H9 (cell line): Measurements from ENCODE around the gene COL4A2. TPM values are rescaled to one million over a fixed set of nuclear protein-coding genes. Genes with fewer than 3 reads are reported as not detected.

Experiments used
- DNase-seq: peaks from one replicate; pipeline ENCODE4 v3.0.0-alpha.2; 2017
- H2AFZ ChIP-seq: one replicate; pipeline ENCODE4 v1.6.1; 2013; ENCODE audit warnings: mild to moderate bottlenecking, low read length, control low read depth, moderate library complexity
- H2AK5ac ChIP-seq: 2 replicates; pipeline ENCODE4 v1.6.1; 2013; ENCODE audit warnings: low read length, control low read depth, mixed read lengths; ENCODE audit not compliant: insufficient read length
- H2BK120ac ChIP-seq: one replicate; pipeline ENCODE4 v1.6.1; 2013; ENCODE audit warnings: low read depth, mild to moderate bottlenecking, low read length, control low read depth, inconsistent platforms; ENCODE audit not compliant: poor library complexity, severe bottlenecking
- H2BK12ac ChIP-seq: 2 replicates; pipeline ENCODE4 v1.6.1; 2013; ENCODE audit warnings: low read length, control low read depth, mixed read lengths, low read depth; ENCODE audit not compliant: insufficient read length
- H2BK15ac ChIP-seq: 2 replicates; pipeline ENCODE4 v1.6.1; 2013; ENCODE audit warnings: low read depth, low read length, control low read depth
- H2BK20ac ChIP-seq: one replicate; pipeline ENCODE4 v1.6.1; 2013; ENCODE audit warnings: low read depth, mild to moderate bottlenecking, low read length, control low read depth, inconsistent platforms; ENCODE audit not compliant: poor library complexity, severe bottlenecking
- H2BK5ac ChIP-seq: 2 replicates; pipeline ENCODE4 v1.6.1; 2013; ENCODE audit warnings: low read length, control low read depth, mixed read lengths; ENCODE audit not compliant: insufficient read length
- H3K14ac ChIP-seq: 2 replicates; pipeline ENCODE4 v1.6.1; 2013; ENCODE audit warnings: low read length, control low read depth; ENCODE audit not compliant: insufficient read depth
- H3K18ac ChIP-seq: 2 replicates; pipeline ENCODE4 v1.6.1; 2013; ENCODE audit warnings: low read depth, mild to moderate bottlenecking, mixed read lengths, low read length, control low read depth; ENCODE audit not compliant: insufficient read length
- H3K23ac ChIP-seq: 2 replicates; pipeline ENCODE4 v1.6.1; 2013; ENCODE audit warnings: low read length, control low read depth, mixed read lengths, low read depth; ENCODE audit not compliant: insufficient read length
- H3K23me2 ChIP-seq: 2 replicates; pipeline ENCODE4 v1.6.1; 2013; ENCODE audit warnings: low read depth, mild to moderate bottlenecking, mixed read lengths, low read length, control low read depth; ENCODE audit not compliant: insufficient read length, poor library complexity, severe bottlenecking
- H3K27ac ChIP-seq: 2 replicates; pipeline ENCODE4 v1.5.1; 2013; ENCODE audit warnings: low read length, control low read depth, mixed read lengths, low read depth; ENCODE audit not compliant: insufficient read length
- H3K27me3 ChIP-seq: 2 replicates; pipeline ENCODE4 v1.6.1; 2013; ENCODE audit warnings: low read length, control low read depth, inconsistent platforms; ENCODE audit not compliant: insufficient read depth
- H3K4ac ChIP-seq: 2 replicates; pipeline ENCODE4 v1.6.1; 2013; ENCODE audit warnings: low read depth, mild to moderate bottlenecking, control low read depth, inconsistent platforms, low read length, moderate library complexity
- H3K4me1 ChIP-seq: 2 replicates; pipeline ENCODE4 v1.6.1; 2013; ENCODE audit warnings: low read length, control low read depth, inconsistent platforms; ENCODE audit not compliant: insufficient read depth
- H3K4me2 ChIP-seq: 2 replicates; pipeline ENCODE4 v1.6.1; 2013; ENCODE audit warnings: low read length, control low read depth, mixed read lengths; ENCODE audit not compliant: insufficient read length, insufficient read depth
- H3K56ac ChIP-seq: 2 replicates; pipeline ENCODE4 v1.6.1; 2013; ENCODE audit warnings: low read depth, mild to moderate bottlenecking, mixed read lengths, low read length, control low read depth; ENCODE audit not compliant: insufficient read length
- H3K79me1 ChIP-seq: 2 replicates; pipeline ENCODE4 v1.6.1; 2013; ENCODE audit warnings: low read depth, mild to moderate bottlenecking, moderate library complexity, low read length, control low read depth, inconsistent platforms; ENCODE audit not compliant: insufficient read depth, poor library complexity, severe bottlenecking
- H3K79me2 ChIP-seq: 2 replicates; pipeline ENCODE4 v1.6.1; 2013; ENCODE audit warnings: low read length, control low read depth, inconsistent platforms; ENCODE audit not compliant: insufficient read depth
- H3K9ac ChIP-seq: 2 replicates; pipeline ENCODE4 v1.6.1; 2013; ENCODE audit warnings: low read length, control low read depth, mixed read lengths; ENCODE audit not compliant: insufficient read length; ENCODE audit errors: extremely low read depth
- H3K9me3 ChIP-seq: one replicate; pipeline ENCODE4 v1.6.1; 2013; ENCODE audit warnings: low read depth, low read length, inconsistent platforms; ENCODE audit not compliant: control insufficient read depth
- H3T11ph ChIP-seq: one replicate; pipeline ENCODE4 v1.6.1; 2013; ENCODE audit warnings: mild to moderate bottlenecking, low read length, control low read depth, inconsistent platforms
- H4K20me1 ChIP-seq: one replicate; pipeline ENCODE4 v1.6.1; 2013; ENCODE audit not compliant: control insufficient read depth, insufficient read length, insufficient read depth
- H4K5ac ChIP-seq: 2 replicates; pipeline ENCODE4 v1.6.1; 2013; ENCODE audit warnings: low read depth, mild to moderate bottlenecking, mixed read lengths, low read length, control low read depth; ENCODE audit not compliant: insufficient read length
- H4K8ac ChIP-seq: replicated peaks from 2 replicates; pipeline ENCODE4 v1.6.1; 2013; ENCODE audit warnings: low read length, control low read depth, mixed read lengths, low read depth; ENCODE audit not compliant: insufficient read length
- H4K91ac ChIP-seq: 2 replicates; pipeline ENCODE4 v1.6.1; 2013; ENCODE audit warnings: low read depth, mild to moderate bottlenecking, moderate library complexity, mixed read lengths, low read length, control low read depth; ENCODE audit not compliant: insufficient read length
- H3K27ac Mint-ChIP-seq, 3 experiments: 2 replicates in 2 of 3; 3 replicates in 1 of 3; pipeline ENCODE4 v1.8.0; 2020 to 2021; ENCODE audit warnings: mixed read lengths in 3 of 3, mild to moderate bottlenecking in 1 of 3, moderate library complexity in 1 of 3
- H3K27me3 Mint-ChIP-seq: 2 replicates; pipeline ENCODE4 v1.8.0; 2021; ENCODE audit warnings: low read depth, mild to moderate bottlenecking, moderate library complexity, mixed read lengths
- H3K36me3 Mint-ChIP-seq, 3 experiments: 2 replicates in 2 of 3; 3 replicates in 1 of 3; pipeline ENCODE4 v1.8.0; 2020 to 2021; ENCODE audit warnings: low read depth in 3 of 3, mixed read lengths in 3 of 3; ENCODE audit not compliant: insufficient read depth in 1 of 3
- H3K4me1 Mint-ChIP-seq, 2 experiments: 2 replicates each; pipeline ENCODE4 v1.8.0; 2020; ENCODE audit warnings: mixed read lengths in 2 of 2
- H3K4me3 Mint-ChIP-seq, 2 experiments: 2 replicates in 1 of 2; 3 replicates in 1 of 2; pipeline ENCODE4 v1.8.0; 2020 to 2021; ENCODE audit warnings: mild to moderate bottlenecking in 2 of 2, mixed read lengths in 2 of 2, moderate library complexity in 1 of 2
- H3K9me3 Mint-ChIP-seq, 2 experiments: 2 replicates in 1 of 2; 3 replicates in 1 of 2; pipeline ENCODE4 v1.8.0; 2020; ENCODE audit warnings: mild to moderate bottlenecking in 2 of 2, mixed read lengths in 2 of 2, moderate library complexity in 1 of 2
- CTCF ChIP-seq: fragments of 200-600 bp; sonication (generic); conservative IDR thresholded peaks from 3 replicates; pipeline ENCODE4 v1.8.0; 2021; ENCODE audit warnings: antibody characterized with exemption, mild to moderate bottlenecking
- WGBS: extraction: QIAGEN DNeasy Blood & Tissue Kit; methylation state at CpG from one replicate; pipeline ENCODE4 v1.1.7; 2013; ENCODE audit warnings: missing lambda C conversion rate, low lambda C conversion rate, mixed read lengths; ENCODE audit not compliant: insufficient read length; ENCODE audit errors: extremely low coverage; 5-methylcytosine and 5-hydroxymethylcytosine counted together
- total RNA-seq: library from RNA; stranded (reverse); gene quantifications from 2 replicates; pipeline ENCODE4 v1.2.1, GENCODE V29; 2021

COL4A2 gene
- total RNA-seq, 1 experiment from 2014 or later: 76.5 TPM

- Histone ChIP-seq H3K23me2 (no peaks in the 10 kb centered on the region), H3T11ph (no peak overlapping the region), H4K8ac (no peak overlapping the region), H3K9ac (no peak overlapping the region), H2BK12ac (no peak overlapping the region), H4K5ac (no peak overlapping the region), H3K4me1 (no peaks in the 10 kb centered on the region; the same call in 1 of the 2 replicates), H2BK120ac (no peak overlapping the region), H2AK5ac (no peak overlapping the region), H2BK20ac (no peak overlapping the region), H3K9me3 (no peaks in the 10 kb centered on the region), H3K14ac (no peak overlapping the region; the same call in 1 of the 2 replicates), H4K20me1 (no peaks in the 10 kb centered on the region), H2AFZ (no peak overlapping the region), H3K56ac (no peak overlapping the region), H3K18ac (no peak overlapping the region), H3K23ac (no peak overlapping the region), H3K79me1 (peaks cover 3% of the 10 kb centered on the region), H3K27me3 (no peaks in the 10 kb centered on the region), H2BK5ac (no peak overlapping the region), H4K91ac (no peak overlapping the region), H3K79me2 (no peaks in the 10 kb centered on the region), H2BK15ac (no peak overlapping the region), H3K27ac (no peak overlapping the region), H3K4me2 (no peak overlapping the region), H3K4ac (no peak overlapping the region)
- no peak overlapping the region for H3K4me3 Mint-ChIP-seq
- H3K36me3 Mint-ChIP-seq: no peaks in the 10 kb centered on the region
- peaks cover 9 to 15% of the 10 kb centered on the region in 2 experiments for H3K4me1 Mint-ChIP-seq
- no peak for TF ChIP-seq CTCF
- no peak for DNase-seq
- no peaks in the 10 kb centered on the region for H3K27me3 Mint-ChIP-seq
- H3K9me3 Mint-ChIP-seq: no peaks in the 10 kb centered on the region; a peak in 1 of 5 replicates
- no CpG with 5 or more reads among the region's 3 CpGs for WGBS
- no peak overlapping the region; a peak in 1 of 7 replicates for H3K27ac Mint-ChIP-seq
Observed at GRCh38 chr13:110347088-110347487, 40.0 kb downstream of the COL4A2 start.
